GM12874 (cell line): ENCODE measurements around the gene SFN.

Source experiments
- TF ChIP-seq, protein P1 (sequence below): IDR thresholded peaks from 2 replicates; pipeline ENCODE4 v1.5.1; 2011; ENCODE audit warnings: low read depth, mild to moderate bottlenecking, control low read depth, low read length, moderate library complexity; ENCODE audit not compliant: insufficient read depth

SFN gene

DNA sequence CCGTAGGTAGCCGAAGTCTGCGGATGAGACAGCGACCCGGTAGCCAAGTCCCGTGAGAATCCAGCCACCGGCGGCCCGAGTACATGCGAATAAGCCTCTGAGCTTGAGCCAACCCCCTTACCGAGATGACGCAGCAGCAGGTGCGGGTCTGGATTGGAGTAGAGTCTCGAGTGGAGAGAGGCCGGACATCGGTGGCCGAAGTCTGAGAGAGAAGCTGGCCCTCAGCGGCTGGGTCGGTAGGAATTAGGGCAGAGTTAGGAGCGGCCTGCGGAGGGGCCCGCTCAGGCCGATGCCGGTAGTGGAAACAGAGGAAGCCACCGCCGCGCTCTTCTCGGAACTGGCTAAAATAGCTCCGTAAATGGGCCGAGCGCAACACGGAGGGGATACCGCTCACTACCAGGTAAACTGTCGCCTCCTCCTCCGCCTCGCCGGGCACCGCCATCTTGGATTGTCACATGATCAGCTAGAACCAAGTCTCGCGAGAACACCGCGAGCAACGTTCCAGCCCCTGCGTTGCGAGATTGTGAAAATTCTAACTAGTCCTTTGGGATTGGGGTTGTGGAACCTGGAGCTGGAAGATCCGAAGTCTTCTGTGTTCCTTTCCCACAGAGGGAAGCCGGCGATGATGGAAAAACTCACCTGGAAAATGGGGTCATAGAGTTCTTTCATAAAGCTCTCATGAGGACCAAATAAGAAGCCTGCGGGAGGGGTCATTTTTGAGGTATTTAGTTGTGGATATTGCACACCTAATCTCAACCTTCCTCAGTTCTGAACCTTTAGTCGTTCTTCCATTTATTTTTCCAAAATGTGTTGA lies 37.3 kb downstream of the SFN start, which contains the start of gene GPATCH3:
Gene GPATCH3 (minus strand): TSS at position 467 of the 814 bp plus-strand sequence. CDS start 25 bp downstream, at position 442.
- TF ChIP-seq, protein P1, sequence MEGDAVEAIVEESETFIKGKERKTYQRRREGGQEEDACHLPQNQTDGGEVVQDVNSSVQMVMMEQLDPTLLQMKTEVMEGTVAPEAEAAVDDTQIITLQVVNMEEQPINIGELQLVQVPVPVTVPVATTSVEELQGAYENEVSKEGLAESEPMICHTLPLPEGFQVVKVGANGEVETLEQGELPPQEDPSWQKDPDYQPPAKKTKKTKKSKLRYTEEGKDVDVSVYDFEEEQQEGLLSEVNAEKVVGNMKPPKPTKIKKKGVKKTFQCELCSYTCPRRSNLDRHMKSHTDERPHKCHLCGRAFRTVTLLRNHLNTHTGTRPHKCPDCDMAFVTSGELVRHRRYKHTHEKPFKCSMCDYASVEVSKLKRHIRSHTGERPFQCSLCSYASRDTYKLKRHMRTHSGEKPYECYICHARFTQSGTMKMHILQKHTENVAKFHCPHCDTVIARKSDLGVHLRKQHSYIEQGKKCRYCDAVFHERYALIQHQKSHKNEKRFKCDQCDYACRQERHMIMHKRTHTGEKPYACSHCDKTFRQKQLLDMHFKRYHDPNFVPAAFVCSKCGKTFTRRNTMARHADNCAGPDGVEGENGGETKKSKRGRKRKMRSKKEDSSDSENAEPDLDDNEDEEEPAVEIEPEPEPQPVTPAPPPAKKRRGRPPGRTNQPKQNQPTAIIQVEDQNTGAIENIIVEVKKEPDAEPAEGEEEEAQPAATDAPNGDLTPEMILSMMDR, result no peak

- TF ChIP-seq, protein P1, result no peak
Measured at GRCh38 chr1:26900815-26901511, 38.0 kb downstream of the SFN start.

DNA sequence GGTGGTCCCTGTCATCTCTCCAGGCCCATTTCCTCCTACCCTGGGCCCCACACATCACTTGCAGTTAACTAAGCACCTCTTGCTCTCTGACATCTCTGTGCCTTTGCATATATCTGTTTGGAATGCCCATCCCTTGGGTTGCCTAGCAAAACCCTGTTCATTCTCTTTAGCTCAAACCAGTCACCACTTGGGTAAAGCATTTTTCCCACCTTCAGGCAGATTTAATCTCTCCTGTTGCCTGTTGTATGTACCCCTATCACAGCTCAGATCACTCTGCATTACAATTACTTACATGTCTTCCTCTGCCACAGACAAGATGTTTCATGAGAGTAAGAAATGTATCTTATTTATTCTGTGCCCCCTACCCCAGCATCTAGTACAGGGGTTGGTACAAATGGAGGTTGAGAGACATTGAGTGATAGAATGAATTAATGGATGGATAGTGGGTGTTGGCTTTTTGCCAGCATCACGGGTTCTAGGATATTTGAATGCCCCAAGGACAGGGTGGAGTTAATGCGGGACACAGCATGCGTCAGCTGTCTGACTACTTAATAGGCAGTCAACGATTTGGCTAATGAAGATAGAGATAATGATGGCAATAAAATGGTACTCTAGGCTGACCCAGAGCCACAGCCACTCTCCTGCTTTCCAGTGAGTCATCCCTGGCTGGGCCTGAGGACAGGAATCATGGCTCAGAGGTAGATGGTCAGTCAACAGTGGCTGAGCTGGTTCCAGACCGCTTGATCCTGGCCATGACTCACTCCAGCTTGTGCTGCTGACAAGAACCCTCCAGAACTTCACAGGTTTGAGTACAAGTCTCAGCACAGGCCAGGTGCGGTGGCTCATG lies 44.3 kb downstream of the SFN start:
- TF ChIP-seq, protein P1, result no peak

- TF ChIP-seq, protein P1, result no peak
Measured at GRCh38 chr1:26909951-26910342, 47.0 kb downstream of the SFN start.

- TF ChIP-seq, protein P1, result no peak
Measured at GRCh38 chr1:26910343-26911160, 47.6 kb downstream of the SFN start.

DNA sequence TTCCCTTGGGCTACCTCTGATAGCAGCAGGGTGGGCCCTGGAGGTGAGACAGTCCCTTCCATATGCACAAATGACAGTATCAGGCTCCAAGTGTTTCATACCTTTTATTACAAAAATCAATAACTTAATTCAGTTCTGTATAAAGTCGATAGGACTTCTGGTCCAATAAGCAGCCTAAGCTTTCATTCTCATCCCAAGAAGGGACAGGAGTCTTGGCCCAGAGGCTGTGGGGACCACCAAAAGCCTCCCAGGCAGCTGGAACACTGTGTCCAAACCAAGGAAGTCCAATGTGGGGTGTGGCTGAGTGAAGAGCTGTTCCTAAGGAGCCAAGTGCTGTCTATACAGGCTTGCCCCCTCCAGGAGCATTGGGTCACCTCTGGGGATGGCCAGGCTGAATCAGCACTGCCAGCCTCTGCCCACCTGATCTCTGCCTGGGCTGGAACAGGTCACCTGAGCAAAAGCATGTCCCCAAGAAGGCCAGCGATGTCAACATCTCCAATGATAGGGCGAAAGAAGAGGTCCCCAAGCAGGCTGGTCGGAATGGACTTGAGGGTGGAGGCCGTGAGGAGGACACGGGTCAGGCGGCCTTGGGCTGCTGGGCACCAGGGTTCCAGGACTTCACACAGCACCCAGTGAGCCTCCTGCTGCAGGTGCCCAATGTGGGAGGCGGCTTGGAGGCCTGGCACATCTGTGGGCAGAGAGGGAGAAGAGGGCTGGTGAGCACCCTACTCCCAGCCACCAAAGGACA lies 48.6 kb downstream of the SFN start:
- TF ChIP-seq, protein P1, result no peak
